ENCODE results near the gene RHBDD3. TPM values are rescaled to one million over a fixed set of nuclear protein-coding genes. Genes with fewer than 3 reads are reported as not detected.

Gene RHBDD3
- polyA plus RNA-seq, 3 donors = 4.0 to 11.1 (median 4.8) TPM

DNA sequence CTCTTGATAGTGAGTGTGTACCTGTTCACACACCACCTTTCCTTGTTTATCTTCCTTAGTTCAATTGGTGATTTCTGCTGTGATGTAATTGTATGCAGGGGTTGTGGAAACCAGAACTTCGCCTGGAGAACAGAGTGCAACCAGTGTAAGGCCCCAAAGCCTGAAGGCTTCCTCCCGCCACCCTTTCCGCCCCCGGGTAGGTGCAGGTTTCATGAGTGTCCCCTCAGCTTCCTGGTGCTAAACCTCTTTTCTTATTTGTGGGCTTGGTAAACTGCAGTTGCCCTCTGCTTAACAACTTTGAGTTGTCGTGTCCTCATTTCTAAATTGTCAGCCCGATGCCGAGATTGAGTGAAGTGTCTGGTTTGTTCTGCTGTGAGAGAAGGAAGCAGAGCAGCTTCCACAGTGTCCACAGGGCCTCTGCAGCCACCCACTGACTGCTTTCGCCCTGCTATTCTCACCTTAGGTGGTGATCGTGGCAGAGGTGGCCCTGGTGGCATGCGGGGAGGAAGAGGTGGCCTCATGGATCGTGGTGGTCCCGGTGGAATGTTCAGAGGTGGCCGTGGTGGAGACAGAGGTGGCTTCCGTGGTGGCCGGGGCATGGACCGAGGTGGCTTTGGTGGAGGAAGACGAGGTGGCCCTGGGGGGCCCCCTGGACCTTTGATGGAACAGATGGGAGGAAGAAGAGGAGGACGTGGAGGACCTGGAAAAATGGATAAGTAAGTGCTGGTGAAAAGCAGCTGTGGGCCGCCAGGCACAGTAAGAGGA, 31.5 kb upstream of the RHBDD3 start:
- Histone ChIP-seq H3K4me2 (replicated peaks; ENCODE audit: extremely low read depth, low read length, poor library complexity, severe bottlenecking) (no peak overlapping the region), H3K79me2 (ENCODE audit: insufficient read depth, low read length) (no peaks in the 10 kb centered on the region), H3K4me1 (ENCODE audit: control insufficient read depth in 1 of 2, insufficient read depth in 2 of 2, low read length in 2 of 2) (peaks cover 16 to 19% of the 10 kb centered on the region in 2 donors), H3K36me3 (replicated peaks in 1 of 2; ENCODE audit: control insufficient read depth in 1 of 2, insufficient read depth in 2 of 2, low read length in 2 of 2) (peaks cover 62 to 73% of the 10 kb centered on the region in 2 donors), H3K27me3 (ENCODE audit: control insufficient read depth in 2 of 2, insufficient read depth in 2 of 2, low read length in 2 of 2) (no peaks in the 10 kb centered on the region), H3K9ac (ENCODE audit: insufficient read depth, low read length, poor library complexity, severe bottlenecking) (no peak overlapping the region), H3K27ac (ENCODE audit: low read depth in 1 of 2, low read length in 2 of 2) (no peak overlapping the region), H4K20me1 (ENCODE audit: insufficient read depth, low read length) (peaks cover 76% of the 10 kb centered on the region), H3K9me3 (replicated peaks in 1 of 2; ENCODE audit: control insufficient read depth in 1 of 2, insufficient read depth in 1 of 2, low read length in 2 of 2) (no peaks in the 10 kb centered on the region), H2AFZ (ENCODE audit: insufficient read depth, low read depth, low read length, poor library complexity, severe bottlenecking) (no peak overlapping the region), H3K4me3 (replicated peaks in 1 of 3; ENCODE audit: low read depth in 2 of 3, low read length in 3 of 3) (no peak overlapping the region)
- TF ChIP-seq, protein P1, sequence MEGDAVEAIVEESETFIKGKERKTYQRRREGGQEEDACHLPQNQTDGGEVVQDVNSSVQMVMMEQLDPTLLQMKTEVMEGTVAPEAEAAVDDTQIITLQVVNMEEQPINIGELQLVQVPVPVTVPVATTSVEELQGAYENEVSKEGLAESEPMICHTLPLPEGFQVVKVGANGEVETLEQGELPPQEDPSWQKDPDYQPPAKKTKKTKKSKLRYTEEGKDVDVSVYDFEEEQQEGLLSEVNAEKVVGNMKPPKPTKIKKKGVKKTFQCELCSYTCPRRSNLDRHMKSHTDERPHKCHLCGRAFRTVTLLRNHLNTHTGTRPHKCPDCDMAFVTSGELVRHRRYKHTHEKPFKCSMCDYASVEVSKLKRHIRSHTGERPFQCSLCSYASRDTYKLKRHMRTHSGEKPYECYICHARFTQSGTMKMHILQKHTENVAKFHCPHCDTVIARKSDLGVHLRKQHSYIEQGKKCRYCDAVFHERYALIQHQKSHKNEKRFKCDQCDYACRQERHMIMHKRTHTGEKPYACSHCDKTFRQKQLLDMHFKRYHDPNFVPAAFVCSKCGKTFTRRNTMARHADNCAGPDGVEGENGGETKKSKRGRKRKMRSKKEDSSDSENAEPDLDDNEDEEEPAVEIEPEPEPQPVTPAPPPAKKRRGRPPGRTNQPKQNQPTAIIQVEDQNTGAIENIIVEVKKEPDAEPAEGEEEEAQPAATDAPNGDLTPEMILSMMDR (IDR thresholded peaks at IDR 0.05) = no peak
- intact Hi-C loops (cut with micrococcal nuclease) = no loop called here
- Mint-ChIP-seq H3K4me1 (peaks cover 27% of the 10 kb centered on the region), H3K27ac (peak overlapping the region in 4 of 7 donors; percentile 10 to 77 (median 46)), H3K36me3 (peaks cover 65 to 68% of the 10 kb centered on the region in 2 donors), H3K9me3 (peaks cover 0 to 6% (median 0%) of the 10 kb centered on the region in 7 donors), H3K27me3 (ENCODE audit: low read depth in 3 of 3) (peaks cover 0 to 8% (median 3%) of the 10 kb centered on the region in 3 donors), H3K4me3 (no peak overlapping the region)
- WGBS (ENCODE audit: insufficient coverage) = 94% methylated on average over 18 of the region's 19 CpGs
- no peak for DNase-seq

DNA sequence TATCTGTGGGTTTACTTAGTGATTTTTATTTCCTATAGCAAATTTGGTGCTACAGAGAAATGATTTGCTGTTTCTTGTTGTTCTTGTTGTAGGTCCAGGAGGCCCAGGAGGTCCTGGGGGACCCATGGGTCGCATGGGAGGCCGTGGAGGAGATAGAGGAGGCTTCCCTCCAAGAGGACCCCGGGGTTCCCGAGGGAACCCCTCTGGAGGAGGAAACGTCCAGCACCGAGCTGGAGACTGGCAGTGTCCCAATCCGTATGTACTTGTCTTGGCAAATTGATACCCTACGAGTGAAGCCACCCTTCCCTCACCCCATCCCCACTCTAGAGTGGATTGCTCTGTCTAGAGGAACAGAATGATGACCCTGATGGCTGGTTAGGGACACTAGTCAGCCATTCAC, 30.9 kb upstream of the RHBDD3 start:
- Histone ChIP-seq H3K9ac (ENCODE audit: insufficient read depth, low read length, poor library complexity, severe bottlenecking) (no peak overlapping the region), H3K9me3 (replicated peaks in 1 of 2; ENCODE audit: control insufficient read depth in 1 of 2, insufficient read depth in 1 of 2, low read length in 2 of 2) (no peaks in the 10 kb centered on the region), H3K79me2 (ENCODE audit: insufficient read depth, low read length) (no peaks in the 10 kb centered on the region), H2AFZ (ENCODE audit: insufficient read depth, low read depth, low read length, poor library complexity, severe bottlenecking) (no peak overlapping the region), H3K27me3 (ENCODE audit: control insufficient read depth in 2 of 2, insufficient read depth in 2 of 2, low read length in 2 of 2) (no peaks in the 10 kb centered on the region), H3K36me3 (replicated peaks in 1 of 2; ENCODE audit: control insufficient read depth in 1 of 2, insufficient read depth in 2 of 2, low read length in 2 of 2) (peaks cover 69 to 79% of the 10 kb centered on the region in 2 donors), H4K20me1 (ENCODE audit: insufficient read depth, low read length) (peaks cover 83% of the 10 kb centered on the region), H3K4me1 (ENCODE audit: control insufficient read depth in 1 of 2, insufficient read depth in 2 of 2, low read length in 2 of 2) (peaks cover 10 to 12% of the 10 kb centered on the region in 2 donors), H3K4me2 (replicated peaks; ENCODE audit: extremely low read depth, low read length, poor library complexity, severe bottlenecking) (no peak overlapping the region), H3K27ac (ENCODE audit: low read depth in 1 of 2, low read length in 2 of 2) (no peak overlapping the region), H3K4me3 (replicated peaks in 1 of 3; ENCODE audit: low read depth in 2 of 3, low read length in 3 of 3) (no peak overlapping the region)
- no peak for DNase-seq
- Mint-ChIP-seq H3K36me3 (peaks cover 71 to 75% of the 10 kb centered on the region in 2 donors), H3K9me3 (peaks cover 0 to 6% (median 0%) of the 10 kb centered on the region in 7 donors), H3K27me3 (ENCODE audit: low read depth in 3 of 3) (peaks cover 0 to 6% (median 3%) of the 10 kb centered on the region in 3 donors), H3K4me1 (peaks cover 20% of the 10 kb centered on the region), H3K27ac (peak overlapping the region in 1 of 7 donors; percentile 50), H3K4me3 (no peak overlapping the region)
- 100% methylated on average over 2 of the region's 8 CpGs for WGBS (ENCODE audit: insufficient coverage)
- intact Hi-C loops (cut with micrococcal nuclease) = no loop called here
- TF ChIP-seq, protein P1 (IDR thresholded peaks at IDR 0.05) = no peak

Data from CD14-positive monocyte (primary cell).